DMS53 treated with DMSO at 0.1 percent for 48 hours (cell line): Measurements from ENCODE around the gene ORM1.
"Not testable (repeated sequence)": the region's sequence is repeated elsewhere in the genome, so short reads cannot be mapped to it uniquely, and the experiment has no call there.

ENCODE experiments used
- DNase-seq: peaks from one replicate; lab custom pipeline; 2025; ENCODE audit not compliant: unreplicated experiment; lab: John Stamatoyannopoulos, UW

The ORM1 gene

DNA sequence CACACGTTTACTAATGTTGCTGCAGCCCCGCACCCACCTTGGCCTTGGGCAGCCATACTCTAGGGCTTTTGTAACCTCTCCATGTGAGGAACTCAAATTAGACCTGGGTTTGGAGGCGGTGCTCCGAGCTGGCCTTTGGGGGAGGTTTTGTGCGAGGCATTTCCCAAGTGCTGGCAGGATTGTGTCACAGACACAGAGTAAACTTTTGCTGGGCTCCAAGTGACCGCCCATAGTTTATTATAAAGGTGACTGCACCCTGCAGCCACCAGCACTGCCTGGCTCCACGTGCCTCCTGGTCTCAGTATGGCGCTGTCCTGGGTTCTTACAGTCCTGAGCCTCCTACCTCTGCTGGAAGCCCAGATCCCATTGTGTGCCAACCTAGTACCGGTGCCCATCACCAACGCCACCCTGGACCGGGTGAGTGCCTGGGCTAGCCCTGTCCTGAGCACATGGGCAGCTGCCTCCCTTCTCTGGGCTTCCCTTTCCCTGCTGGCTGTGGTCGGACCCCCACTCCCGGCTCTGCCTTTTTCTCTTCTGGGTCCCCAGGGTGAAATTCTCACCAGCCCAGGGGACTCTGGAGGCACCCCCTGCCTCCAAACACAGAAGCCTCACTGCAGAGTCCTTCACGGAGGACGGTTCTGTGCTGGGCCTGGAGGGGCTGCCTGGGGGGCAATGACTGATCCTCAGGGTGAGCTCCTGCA lies at the start of gene ORM1:
Gene ORM1, plus strand, starts transcription at position 268 of the 701 bp plus-strand sequence. Its CDS starts 36 bp downstream, at position 304.
- DNase-seq = not testable (repeated sequence)

DNA sequence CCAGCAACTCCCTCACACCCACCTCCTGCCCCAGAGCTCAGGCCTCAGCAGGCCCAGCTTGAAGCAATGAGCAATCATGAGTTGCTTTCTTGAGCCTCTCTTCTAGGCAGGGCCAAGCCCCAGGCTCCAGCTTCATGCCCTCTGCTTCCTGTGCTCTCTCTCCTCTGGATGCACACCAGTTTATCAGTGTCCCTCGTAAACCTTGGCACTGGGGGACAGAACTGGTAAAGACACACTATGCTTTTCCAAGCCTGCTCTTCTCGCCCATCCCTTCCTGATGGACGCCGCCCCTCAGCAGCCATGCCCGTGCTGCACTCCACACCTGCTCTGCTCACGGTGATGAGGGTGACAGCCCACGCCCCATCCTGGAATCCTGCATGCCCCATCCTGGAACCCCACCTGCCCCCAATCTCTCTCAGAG lies 49.4 kb upstream of the ORM1 start:
- no peak for DNase-seq

DNA sequence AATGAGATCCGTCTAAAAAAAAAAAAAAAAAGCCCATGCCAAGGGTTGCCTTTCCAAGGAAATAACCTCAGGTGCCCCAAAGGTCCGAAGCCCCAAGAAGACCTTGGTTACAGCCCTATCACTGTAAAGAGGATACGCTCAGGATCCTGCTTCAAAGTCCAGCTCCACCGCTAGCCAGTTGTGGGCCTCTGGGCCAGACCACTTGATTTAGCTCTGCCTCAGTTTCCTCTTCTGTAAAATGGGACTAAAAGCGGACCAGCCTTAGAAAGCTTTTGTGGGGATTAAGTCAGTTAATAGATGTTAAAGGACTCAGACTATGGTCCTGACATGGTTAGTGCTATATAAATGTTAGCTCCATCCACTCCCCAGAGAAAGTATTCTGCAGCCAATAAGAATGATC lies 48.7 kb upstream of the ORM1 start:
- DNase-seq = no peak

DNA sequence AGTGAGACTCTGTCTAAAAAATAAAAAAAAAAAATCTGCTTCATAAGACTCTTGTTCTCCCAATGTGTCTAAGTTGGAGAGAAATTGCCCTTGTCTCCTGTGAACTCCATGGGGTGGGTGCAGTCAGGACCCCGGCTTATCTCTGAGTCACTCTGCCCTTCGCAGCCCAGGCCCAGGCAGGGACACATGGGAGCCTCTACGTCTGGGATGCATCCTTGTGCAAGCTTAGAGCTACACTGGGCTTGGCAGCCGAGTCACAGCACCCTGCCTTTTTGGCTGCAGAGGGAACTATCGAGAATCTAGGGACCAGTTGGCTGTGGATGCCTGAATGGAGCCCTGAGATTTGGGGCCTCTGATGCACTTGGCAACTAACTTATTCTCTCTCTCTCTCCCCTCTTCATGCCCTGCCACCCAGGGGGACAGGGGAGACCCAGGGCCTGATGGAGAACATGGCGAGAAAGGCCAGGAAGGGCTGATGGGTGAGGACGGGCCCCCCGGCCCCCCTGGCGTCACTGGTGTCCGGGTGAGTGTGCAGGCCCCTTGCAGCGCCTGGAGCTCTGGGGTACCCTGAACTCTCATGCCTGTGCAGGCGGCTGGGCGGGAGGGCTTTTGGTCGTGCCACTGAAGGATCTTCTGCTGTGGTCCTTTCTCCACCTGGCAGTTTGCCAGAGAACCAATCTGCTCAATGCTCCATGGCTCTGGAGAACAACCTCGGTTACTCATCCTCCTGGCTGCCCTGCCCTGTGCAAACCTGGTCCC lies 47.5 kb upstream of the ORM1 start:
- DNase-seq = no peak

DNA sequence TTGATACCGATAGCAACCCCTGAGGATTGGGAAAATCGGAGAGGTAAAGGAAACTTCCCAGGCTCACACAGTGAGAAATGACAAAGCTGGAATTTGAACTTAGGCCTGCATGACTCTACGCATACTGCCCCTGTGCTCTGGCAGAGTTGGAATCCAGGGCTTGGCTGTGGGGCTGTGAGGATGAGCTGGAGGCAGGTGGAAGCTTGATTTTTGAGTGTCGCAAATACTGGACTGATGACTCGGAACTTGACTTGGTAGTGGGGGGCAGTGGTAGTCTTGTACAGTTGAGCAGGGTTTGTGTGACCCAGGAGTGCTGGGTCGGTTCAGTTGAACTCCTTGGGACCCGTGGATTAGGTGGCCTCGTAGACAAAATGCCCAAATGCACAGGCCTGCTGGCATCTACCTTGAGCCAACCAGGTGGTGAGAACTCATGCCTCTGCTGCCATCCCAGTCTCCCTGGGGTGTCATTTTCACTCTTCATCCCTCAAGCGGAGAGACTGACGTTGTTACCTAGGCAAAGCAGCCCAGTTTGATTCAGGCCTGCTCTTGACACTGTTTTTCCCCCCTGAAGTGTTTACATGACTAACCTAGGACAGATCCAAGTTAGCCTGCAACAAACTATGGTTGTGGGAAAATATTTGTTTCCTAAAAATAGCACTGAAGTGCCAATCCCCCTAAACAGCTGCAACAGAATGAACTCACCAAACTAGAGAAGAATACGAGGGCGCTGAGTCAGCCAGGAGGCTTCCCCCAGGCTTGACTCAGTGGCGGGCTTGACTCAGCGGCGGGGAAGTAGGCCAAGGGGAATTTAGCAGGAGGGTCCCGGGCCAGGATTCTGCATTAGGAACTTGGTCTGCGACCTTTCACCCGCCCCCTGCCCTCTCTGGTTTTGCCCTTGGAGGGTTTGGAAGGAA lies 45.7 kb upstream of the ORM1 start:
- DNase-seq = no peak

DNA sequence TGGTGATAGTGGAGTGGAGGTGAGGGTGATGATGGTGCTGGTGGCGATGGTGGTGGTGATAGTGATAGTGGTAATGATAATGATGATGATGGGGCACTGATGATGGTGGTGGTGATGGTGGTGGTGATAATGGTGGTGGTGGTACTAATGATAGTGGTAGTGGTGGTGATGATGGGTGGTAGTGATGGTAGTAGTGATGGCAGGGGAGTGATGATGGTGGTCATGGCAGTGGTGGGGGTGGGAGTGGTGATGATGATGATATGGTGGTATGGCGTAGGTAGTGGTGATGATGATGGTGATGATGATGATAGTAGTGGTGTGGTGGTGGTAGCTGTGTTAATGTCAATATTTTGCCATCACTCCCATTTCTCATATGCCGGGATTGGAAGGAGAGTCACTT lies 44.5 kb upstream of the ORM1 start:
- DNase-seq = no peak

DNA sequence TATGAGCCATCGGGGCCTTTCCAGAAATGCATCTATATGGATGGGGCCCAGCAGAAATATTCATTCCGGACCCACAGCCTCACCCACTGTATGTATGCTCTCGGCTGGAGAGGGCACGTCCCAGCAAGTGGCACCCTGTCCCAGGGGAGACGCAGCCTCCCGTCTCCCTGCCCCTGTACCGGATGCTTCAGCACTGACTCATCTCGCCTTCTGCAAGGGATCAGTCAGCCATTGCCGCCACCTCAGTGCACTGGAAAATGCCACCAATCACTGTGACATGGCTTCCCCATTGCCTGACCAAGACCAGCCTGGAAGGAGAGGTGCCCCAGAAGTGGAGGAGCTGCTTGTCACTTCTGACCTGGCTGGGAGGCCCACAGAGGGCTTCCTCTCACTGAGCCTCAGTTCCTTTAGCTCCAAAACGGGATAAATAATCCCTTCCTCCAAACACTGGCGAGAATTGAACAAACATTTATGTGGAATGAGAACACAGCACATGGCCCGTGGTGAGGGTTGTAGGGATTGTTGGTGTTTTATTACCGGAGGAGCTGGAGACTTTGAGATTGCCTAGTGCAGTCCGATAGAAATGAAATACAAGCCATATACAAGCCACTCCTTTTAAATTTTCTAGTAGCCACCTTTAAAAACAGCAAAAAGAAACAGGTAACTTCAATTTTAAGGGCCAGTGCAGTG lies 43.9 kb upstream of the ORM1 start:
- no peak for DNase-seq

DNA sequence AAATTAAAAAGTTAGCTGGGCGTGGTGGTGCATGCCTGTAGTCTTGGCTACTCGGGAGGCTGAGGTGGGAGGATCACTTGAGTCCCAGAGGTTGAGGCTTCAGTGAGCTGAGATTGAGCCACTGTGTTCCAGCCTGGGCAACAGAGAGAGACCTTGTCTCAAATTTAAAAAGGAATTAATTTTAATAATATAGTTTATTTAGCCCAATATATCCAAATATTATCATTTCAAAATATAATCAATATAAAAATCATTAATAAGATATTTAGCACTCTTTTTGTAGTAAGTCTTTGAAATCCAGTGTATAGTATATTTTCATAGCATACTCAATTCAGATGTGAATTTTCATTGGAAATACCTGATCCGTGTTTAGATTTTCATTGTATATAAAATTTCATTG lies 43.2 kb upstream of the ORM1 start:
- no peak for DNase-seq

DNA sequence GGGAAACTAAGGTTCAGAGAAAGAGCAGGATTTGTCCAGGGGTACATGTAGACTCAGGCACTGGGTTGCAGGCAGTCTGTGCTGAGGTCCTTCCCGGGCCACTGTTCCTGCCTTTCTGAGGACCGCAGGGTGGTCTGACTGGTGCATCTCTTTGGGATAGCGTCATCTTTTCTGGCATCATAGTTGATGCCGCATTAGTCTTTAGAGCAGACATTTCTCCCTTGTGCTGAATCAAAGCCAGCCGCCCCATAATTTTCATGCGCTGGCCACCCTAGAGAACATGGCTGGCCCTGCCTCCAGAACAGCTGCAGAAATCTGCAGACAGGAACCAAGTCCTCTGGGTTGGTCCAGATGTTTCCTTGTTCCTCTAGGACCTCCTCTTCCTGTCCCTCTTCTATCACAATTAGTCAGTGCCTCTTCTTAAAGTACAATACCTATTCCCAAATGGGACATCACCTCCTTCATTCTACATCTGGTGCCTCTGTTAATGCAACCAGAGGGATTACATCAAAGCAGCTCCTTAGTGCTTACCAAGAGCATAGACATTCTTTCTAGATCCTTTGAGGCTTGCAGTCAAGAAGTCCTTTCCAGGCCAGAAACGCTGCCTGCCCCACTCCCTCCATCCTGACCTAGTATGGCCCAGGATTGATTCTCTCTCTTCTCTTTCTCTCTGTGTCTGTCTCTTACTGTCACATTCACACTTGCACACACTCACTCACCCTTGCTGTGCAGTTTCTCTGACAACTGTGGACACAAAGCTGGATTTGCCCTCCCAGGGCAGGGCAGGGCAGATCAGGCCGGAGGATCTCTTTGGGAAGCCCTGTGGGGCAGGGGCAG lies 42.0 kb upstream of the ORM1 start:
- DNase-seq = no peak

DNA sequence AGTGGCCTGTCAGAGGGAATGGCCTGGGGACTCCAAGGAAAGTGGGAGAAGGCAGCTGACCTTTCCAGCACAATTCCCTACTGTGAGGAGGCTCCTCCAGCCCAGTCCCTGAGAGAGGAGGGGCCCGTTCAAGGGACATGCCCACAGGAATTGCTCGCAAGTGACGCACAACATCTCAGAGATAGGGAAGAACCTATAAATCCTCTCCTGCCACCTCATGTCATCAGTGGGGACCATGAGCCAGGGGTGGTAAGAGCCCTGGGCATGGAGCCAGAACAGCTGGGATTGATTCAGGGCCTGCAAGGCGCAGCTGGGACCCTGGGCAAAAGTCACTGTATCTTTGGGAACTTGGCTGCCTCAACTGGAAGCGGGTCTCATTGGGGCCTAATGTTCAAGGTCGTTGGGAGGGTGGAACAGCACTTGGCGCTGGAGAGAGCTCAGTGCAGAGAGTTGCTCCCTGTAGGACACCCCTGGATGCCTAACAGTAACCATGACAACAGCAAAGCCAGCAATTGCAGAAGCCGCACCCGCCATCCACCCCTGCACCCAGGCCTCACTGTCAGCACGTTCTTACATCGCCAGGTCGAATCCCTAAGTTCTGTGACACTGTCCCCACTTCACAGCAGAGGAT lies 41.3 kb upstream of the ORM1 start:
- DNase-seq = no peak

DNA sequence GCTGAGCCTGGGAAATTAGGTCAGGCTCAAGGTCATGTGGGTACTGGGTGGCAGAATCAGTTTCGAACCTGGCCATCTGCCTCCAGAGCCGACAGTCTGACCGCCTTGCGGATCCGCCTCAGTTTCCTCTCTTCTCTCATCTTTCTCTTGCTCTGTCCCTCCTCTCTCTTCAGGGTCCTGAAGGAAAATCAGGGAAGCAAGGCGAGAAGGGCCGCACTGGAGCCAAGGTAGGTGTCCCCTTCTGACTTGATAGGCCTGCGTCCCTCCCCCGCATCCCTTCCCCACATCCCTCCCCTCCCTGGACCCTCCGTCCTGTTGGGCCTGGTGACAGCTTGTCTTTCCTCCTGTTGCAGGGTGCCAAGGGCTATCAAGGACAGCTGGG lies 40.8 kb upstream of the ORM1 start:
- no peak for DNase-seq

DNA sequence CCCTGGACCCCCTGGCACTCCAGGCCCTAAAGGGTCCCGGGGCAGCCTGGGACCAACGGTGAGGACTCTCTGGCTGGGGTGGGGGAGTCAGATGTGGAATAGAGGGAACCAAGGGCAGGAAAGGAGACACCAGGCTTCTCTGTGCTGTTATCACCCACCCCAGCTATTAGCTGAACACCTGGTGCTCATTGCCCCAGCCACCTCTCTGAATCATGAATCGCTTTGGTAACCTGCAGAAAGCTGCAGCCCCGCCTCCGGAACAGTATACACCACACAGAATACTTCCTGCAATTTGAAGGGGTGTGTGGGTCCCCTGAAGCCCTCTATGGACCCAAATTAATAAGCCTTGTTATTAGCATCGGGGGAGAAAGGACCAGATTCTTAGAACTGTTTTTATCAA lies 40.4 kb upstream of the ORM1 start:
- no peak for DNase-seq

DNA sequence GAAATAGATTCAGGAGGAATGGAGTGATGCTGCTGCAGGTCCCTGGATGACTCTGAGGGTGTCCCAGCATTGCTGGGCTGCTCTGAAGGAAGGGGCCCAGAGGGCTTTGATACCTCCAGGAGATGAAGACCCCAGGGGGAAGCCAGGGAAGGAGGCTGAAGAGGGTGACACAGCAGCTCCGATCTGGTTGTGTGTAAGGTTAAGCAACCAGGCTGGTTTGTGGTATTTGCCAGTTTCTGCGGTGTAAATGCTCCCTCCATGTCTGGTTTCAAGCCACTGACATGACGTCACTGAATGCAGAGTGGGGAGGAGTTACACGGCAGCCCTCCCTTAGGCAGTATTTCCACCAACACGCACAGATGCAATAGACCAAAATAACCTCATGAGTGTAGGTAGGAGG lies 40.0 kb upstream of the ORM1 start:
- DNase-seq = no peak

DNA sequence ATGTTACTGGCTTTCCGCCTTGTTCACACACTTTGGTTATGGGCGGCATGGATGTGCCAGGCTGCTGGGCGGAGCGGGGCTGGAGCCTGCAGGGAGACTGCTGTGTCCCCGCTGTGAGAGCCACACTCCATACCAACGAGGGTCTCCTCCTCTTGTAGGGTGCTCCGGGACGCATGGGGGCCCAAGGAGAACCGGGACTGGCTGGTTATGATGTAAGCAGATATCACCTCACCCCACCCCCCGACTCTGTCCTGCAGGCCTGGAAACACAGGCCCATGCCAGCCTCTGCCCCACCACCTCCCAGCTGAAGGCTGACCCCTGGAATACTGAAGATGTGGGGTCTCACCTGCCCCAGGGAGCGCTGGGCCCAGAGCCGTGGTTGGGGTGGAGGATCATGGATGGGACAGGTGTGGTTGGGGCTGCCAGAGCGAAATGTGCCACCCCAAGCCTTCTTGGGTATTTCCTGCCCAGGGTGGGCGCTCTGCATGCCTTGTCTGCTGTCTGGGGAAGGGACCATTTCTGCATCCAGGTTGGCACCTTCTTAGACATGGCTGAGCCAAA lies 39.3 kb upstream of the ORM1 start:
- no peak for DNase-seq

DNA sequence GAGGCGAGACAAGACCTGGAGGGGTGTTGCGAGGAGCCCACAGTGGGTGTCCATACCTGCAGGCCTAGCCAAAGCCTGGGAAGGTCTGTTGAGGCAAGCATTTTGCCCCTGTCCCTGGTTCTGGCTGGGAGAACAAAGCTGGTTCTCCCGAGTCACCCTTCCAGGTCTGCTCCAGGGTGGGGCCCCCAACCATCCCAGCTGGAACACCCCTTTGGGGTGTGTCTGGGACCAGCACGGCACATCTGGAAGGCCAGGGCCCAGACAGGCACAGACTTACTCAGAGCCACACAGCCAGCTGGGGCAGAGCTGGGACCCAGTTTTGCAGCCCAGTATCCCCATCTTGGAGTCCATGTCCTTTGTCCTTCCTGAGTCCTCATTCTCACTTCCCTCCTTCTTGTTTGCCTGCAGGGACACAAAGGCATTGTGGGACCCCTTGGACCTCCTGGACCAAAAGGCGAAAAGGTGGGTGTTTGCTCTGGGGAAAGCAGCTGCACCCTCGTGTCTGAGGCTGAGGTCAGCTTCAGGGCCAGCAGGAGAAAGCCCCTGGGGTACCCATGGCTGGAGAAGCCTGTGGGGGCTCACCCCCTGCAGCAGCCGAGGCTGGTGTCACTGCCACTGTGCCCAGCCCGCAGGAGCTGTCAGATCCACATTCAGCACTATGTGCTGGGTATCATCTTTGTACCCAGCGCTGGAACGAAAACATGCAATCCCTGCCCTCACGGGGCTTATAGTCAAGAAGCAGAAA lies 38.4 kb upstream of the ORM1 start:
- no peak for DNase-seq

DNA sequence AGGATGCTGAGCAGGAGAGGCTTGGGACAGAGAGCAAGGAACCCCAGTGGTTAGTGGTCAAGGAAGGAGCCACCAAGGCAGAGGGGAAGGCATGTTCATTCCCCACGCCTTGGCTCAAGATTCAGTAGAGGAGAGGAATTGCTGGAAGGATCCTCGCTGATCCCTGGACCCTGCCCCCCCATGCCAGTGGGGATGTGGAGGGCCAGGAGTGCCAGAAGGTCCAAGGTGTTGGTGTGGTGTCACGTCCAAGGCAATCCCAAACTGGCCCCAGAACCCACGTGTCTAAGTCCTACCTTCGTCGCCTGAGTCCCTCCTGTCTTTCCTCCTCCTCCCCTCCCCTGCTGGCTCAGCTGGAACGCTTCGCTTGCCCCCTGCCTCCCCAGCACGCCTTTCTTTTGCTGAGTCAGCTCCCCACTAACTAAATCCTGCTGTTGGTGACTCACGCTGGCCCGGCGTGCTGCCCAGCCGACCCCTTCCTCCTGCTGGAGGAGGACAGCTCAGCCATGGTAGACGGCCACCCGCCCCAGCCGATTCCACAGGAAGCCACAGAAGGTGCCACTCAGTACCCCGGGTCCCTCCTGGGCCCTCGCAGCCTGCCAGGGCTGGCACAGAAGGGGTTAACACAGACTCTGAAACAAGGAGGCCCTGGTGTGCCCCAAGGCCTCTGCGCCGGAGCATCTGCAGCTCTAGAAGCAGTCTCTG lies 37.6 kb upstream of the ORM1 start:
- DNase-seq = no peak

DNA sequence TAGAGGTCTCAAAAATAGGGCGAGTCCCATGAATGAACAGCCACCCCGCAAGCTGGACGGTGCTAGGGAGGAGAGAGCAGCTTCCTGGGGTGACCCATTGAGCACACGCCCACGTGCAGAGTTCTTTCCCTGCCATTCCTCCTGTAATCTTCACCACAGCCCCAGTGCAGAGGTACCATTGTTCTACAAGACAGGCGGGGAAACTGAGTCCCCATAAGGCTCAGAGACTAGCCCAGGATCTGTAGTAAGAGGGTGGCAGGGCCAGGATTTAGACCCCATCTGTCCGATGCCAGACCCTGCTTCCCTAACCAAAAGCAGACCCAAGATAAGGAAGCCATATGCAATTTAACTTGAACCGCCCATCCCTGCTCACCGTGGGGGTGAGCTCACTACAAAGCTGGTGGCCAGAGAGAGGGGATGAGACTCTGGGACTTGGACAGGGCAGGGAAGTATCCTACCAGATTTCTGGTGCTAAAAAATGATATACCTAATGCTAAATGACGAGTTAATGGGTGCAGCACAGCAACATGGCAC lies 36.7 kb upstream of the ORM1 start:
- DNase-seq = no peak
